MCF 10A (cell line): ENCODE data around the gene HCLS1. TPM values are rescaled to one million over a fixed set of nuclear protein-coding genes. Genes with fewer than 3 reads are reported as not detected.
"Not testable (repeated sequence)": the region's sequence is repeated elsewhere in the genome, so short reads cannot be mapped to it uniquely, and the experiment has no call there.

Experiments
- BruUV-seq: library from RNA; stranded (reverse); fragments of 400-500 nt; replicated peaks from 2 replicates; lab custom pipeline; 2021; lab: Mats Ljungman, UMichigan
- CTCF ChIA-PET: fragments of 300-600 bp; sonication (Branson Sonifier 250); formaldehyde crosslinking; extraction: SDS; loops from one replicate; lab custom pipeline; 2021; ENCODE audit warnings: antibody characterized with exemption, inconsistent platforms; lab: Yijun Ruan, JAX
- POLR2A ChIA-PET: fragments of 300-600, 350-650 bp; sonication (Branson Sonifier 250); formaldehyde crosslinking; extraction: SDS; loops from one replicate; lab custom pipeline; 2020; ENCODE audit warnings: antibody characterized with exemption, inconsistent platforms; lab: Yijun Ruan, JAX
- DNase-seq: peaks from one replicate; pipeline ENCODE4 v3.0.0-alpha.2; 2018; ENCODE audit not compliant: unreplicated experiment
- H3K27ac Mint-ChIP-seq: one replicate; pipeline ENCODE4 v1.8.0; 2022; ENCODE audit warnings: mild to moderate bottlenecking, low read depth, mixed read lengths; ENCODE audit not compliant: unreplicated experiment
- H3K27me3 Mint-ChIP-seq: one replicate; pipeline ENCODE4 v1.8.0; 2022; ENCODE audit warnings: mixed read lengths; ENCODE audit not compliant: insufficient read depth, unreplicated experiment
- H3K36me3 Mint-ChIP-seq: one replicate; pipeline ENCODE4 v1.8.0; 2022; ENCODE audit warnings: mild to moderate bottlenecking, moderate library complexity, mixed read lengths; ENCODE audit not compliant: insufficient read depth, unreplicated experiment
- H3K4me1 Mint-ChIP-seq: one replicate; pipeline ENCODE4 v1.8.0; 2022; ENCODE audit warnings: mixed read lengths; ENCODE audit not compliant: insufficient read depth, unreplicated experiment
- H3K4me3 Mint-ChIP-seq: one replicate; pipeline ENCODE4 v1.8.0; 2022; ENCODE audit warnings: mild to moderate bottlenecking, moderate library complexity, mixed read lengths; ENCODE audit not compliant: unreplicated experiment
- H3K9me3 Mint-ChIP-seq: one replicate; pipeline ENCODE4 v1.8.0; 2022; ENCODE audit warnings: mixed read lengths; ENCODE audit not compliant: unreplicated experiment
- intact Hi-C: fragments of 100-400 bp; cut with micrococcal nuclease; formaldehyde crosslinking; loops from 2 replicates; pipeline ENCODE4 v1.14.1; 2022
- total RNA-seq: library from RNA; stranded (reverse); gene quantifications from 2 replicates; pipeline ENCODE4 v1.2.3, GENCODE V29; 2022
- TF ChIP-seq, protein P1 (sequence below): fragments of 200-600 bp; IDR thresholded peaks from one replicate; pipeline ENCODE4 v1.8.0; 2022; ENCODE audit warnings: antibody characterized with exemption, mild to moderate bottlenecking; ENCODE audit not compliant: unreplicated experiment

HCLS1 gene
- total RNA-seq, 1 experiment from 2014 or later = 1.6 TPM

DNA sequence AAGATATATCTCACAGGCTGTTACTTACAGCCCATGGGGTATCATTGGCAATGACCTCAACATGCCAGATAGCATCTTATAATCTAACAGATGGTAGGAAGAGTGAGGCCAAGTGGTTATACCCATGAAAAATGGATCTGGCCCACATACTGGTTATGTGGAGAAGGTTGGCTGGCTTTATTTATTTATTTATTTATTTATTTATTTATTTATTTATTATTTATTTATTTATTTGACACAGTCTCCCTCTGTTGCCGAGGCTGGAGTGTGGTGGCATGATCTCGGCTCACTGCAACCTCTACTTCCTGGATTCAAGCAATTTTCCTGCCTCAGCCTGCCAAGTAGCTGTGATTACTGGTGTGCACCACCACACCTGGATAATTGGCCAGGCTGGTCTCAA, 55.9 kb downstream of the HCLS1 start:
- no TSS peak for BruUV-seq
- POLR2A ChIA-PET = no interaction called here
- DNase-seq = no peak
- Mint-ChIP-seq H3K9me3 (no peaks in the 10 kb centered on the region), H3K4me3 (no peak overlapping the region), H3K36me3 (no peaks in the 10 kb centered on the region), H3K27ac (no peak overlapping the region), H3K4me1 (no peaks in the 10 kb centered on the region), H3K27me3 (no peaks in the 10 kb centered on the region)
- TF ChIP-seq, protein P1, sequence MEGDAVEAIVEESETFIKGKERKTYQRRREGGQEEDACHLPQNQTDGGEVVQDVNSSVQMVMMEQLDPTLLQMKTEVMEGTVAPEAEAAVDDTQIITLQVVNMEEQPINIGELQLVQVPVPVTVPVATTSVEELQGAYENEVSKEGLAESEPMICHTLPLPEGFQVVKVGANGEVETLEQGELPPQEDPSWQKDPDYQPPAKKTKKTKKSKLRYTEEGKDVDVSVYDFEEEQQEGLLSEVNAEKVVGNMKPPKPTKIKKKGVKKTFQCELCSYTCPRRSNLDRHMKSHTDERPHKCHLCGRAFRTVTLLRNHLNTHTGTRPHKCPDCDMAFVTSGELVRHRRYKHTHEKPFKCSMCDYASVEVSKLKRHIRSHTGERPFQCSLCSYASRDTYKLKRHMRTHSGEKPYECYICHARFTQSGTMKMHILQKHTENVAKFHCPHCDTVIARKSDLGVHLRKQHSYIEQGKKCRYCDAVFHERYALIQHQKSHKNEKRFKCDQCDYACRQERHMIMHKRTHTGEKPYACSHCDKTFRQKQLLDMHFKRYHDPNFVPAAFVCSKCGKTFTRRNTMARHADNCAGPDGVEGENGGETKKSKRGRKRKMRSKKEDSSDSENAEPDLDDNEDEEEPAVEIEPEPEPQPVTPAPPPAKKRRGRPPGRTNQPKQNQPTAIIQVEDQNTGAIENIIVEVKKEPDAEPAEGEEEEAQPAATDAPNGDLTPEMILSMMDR = no peak
- CTCF ChIA-PET = interaction anchor here (0.5 kb wide), 2 partner anchors 20 to 43 kb away, joined by 3 read pairs; no protein-coding TSS in a partner anchor
- intact Hi-C loops = no loop called here

DNA sequence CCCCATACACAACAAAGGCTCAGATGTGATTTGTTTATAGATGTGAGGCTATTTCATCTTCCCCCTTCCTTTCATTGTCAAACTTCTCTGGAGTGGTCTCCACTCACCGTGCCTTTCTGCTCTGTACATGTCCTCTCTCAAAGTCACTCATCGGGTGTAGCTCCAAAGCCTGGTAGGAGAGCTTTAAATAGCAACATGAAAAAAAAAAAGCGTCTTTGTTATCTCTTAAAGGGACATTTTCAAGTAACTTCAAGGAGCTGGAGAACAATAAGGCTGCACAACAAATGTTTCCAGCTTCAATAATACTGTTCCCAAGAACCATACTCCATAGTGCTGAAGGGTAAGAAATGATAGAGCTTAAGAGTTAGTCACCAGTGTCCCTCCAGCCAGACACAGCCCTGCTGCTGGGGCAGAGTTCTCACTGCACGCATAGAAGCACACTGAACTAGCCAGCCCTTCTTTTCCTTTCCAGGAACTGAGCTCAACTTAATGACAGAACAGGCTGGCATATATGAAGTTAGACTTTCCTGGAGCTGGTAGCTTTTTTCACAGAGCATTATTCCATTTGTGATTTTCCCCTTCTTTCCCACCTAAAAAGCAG, 59.4 kb downstream of the HCLS1 start:
- Mint-ChIP-seq H3K4me1 (no peaks in the 10 kb centered on the region), H3K36me3 (no peaks in the 10 kb centered on the region), H3K27me3 (no peaks in the 10 kb centered on the region), H3K27ac (no peak overlapping the region), H3K4me3 (no peak overlapping the region), H3K9me3 (no peaks in the 10 kb centered on the region)
- BruUV-seq = no TSS peak
- POLR2A ChIA-PET = no interaction called here
- intact Hi-C loops = no loop called here
- CTCF ChIA-PET = interaction anchor here (0.7 to 1.0 kb wide), 2 partner anchors 11 to 19 kb away, joined by 3 read pairs; no protein-coding TSS in a partner anchor
- TF ChIP-seq, protein P1 = no peak
- DNase-seq = no peak

DNA sequence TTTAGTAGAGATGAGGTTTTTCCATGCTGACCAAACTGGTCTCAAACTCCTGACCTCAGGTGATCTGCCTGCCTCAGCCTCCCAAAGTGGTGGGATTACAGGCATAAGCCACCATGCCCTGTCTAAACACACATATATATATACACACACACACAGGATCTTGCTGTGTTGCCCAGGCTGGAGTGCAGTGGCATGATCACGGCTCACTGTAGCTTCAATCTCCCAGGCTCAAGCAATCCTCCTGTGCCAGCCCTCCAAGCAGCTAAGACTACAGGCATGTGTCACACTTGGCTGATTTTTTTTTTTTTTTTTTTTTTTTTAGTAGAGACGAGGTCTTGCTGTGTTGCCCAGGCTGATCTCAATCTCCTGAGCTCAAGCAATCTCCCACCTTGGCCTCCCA, 60.8 kb downstream of the HCLS1 start:
- H3K9me3 Mint-ChIP-seq = not testable (repeated sequence)

DNA sequence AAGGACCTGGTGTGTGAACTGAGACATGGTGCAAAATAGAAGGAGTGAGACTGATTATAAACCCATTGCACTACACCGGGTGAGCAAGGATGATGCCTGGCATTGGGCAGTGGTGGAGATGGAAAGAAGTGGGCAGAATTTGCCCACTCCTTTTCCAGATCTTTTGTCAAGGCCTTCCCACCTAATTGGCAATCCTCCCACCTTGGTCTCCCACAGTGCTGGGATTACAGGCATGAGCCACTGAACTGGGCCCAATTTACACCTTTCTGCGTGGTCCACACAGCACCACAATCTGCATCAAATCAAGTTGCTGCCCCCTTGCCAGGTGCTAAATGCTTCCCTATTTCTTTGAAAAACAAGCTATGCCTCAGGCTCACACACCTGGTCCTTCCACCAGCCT, 62.1 kb downstream of the HCLS1 start:
- BruUV-seq = no TSS peak

More for the DNA sequence above, 60.8 kb downstream of the HCLS1 start:
- POLR2A ChIA-PET = interaction anchor here (0.6 kb wide), 1 partner anchor 58 kb away, joined by 3 read pairs; no protein-coding TSS in a partner anchor
- CTCF ChIA-PET, DNase-seq, H3K27ac Mint-ChIP-seq, H3K4me1 Mint-ChIP-seq, H3K27me3 Mint-ChIP-seq, H3K36me3 Mint-ChIP-seq, intact Hi-C loops, H3K4me3 Mint-ChIP-seq, BruUV-seq: not testable (repeated sequence)

More for the DNA sequence above, 62.1 kb downstream of the HCLS1 start:
- Mint-ChIP-seq H3K27me3 (no peaks in the 10 kb centered on the region), H3K27ac (no peak overlapping the region), H3K9me3 (no peaks in the 10 kb centered on the region), H3K4me1 (no peaks in the 10 kb centered on the region), H3K36me3 (no peaks in the 10 kb centered on the region), H3K4me3 (no peak overlapping the region)
- DNase-seq = no peak
- CTCF ChIA-PET = no interaction called here
- TF ChIP-seq, protein P1 = no peak
- POLR2A ChIA-PET = no interaction called here
- intact Hi-C loops = no loop called here
